ENCODE results near the gene NAALADL2.

NAALADL2 gene

DNA sequence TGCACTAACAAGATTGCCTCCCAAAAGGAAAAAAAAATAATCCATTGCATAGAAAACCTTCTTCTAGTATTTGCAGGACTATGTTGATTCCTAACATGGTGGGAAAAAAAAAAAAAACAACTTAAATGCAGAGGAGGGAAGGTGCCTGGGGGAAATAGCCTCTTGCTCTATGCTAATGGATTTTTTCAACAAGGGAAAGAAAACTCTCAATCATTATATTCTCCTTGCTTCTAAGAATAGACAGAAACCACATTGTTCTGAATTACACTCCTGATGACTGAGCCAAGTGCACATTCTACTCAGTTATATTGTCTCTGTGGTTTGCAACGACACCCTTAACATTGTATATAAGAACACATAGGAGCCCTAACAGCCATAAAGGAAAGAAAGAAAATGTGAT lies 760.2 kb downstream of the NAALADL2 start:
- DNase-seq = no peak

DNA sequence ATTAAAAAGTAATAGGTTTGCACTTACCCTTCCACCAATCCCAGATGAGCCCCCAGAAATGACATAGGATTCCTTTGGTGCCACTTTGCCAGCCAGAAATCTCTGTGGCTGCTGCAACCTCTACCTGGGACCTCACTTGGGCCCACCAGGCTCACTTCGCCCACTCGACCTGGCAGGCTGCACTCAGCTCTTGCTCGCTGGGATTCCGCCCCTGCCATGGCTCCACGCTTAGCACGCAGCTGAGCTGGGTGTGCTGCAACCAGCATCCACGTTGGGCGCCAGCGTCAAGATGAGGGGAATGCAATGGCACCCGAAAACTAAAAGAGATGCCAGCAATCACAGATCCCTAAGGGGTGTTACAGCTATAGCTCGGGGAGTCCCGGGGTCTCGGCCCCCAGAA lies 761.0 kb downstream of the NAALADL2 start:
- no peak for DNase-seq

DNA sequence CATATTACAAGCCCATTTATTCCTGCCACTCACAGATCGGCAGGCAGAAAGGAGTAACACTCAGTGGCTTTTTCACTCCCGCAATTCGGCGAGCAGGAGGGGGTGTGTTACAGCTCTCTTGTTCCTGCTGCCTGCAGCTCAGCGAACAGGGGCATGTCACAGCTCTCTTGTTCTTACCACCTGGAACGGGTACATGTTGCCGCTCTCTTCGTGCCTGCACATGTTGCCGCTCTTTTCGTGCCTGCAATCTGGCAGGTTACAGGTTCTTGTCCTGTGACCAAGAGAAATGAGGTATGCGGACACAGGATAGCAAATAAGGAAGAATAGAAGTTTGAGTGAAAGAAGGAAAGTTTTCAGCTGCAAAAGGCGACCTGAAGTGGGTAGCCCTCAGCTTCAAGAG lies 761.4 kb downstream of the NAALADL2 start:
- DNase-seq = no peak

DNA sequence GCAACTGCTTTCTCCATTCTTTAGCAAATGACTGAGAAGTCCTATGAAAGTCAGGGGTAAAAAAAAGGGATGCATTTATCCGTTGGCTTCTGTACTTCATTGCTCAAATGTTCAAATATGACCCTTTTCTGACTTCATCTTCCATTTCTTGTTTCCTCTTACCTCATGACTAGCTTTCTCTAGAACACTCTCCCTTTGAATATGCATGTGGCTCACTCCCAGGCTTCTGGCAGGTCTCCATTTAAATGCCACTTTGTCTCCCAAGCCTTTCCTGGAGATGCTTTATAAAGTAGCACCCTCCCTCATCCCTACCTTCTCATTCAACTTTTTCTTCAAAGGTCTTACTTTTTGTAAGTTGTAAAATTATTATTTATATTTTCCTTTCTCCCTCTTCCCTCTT lies 781.8 kb downstream of the NAALADL2 start:
- no peak for DNase-seq

DNA sequence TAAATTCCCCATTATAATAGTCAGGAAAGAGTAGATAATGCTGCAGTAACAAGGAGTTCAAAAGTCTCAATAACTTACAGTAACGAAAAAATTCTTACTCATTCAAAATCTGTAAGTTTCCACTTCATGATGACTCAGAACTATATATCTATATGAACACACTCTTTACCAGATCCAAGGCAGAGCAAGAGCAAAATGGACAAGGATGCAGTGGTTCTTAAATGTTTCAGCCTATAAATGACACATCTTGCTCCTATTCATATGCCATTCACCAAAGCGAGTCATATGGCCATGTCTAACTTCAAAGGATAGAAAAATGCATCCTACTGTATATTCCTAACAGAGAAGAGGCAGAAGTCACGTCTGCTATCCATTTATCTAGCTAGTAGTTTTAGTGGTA lies 787.7 kb downstream of the NAALADL2 start:
- DNase-seq = no peak

DNA sequence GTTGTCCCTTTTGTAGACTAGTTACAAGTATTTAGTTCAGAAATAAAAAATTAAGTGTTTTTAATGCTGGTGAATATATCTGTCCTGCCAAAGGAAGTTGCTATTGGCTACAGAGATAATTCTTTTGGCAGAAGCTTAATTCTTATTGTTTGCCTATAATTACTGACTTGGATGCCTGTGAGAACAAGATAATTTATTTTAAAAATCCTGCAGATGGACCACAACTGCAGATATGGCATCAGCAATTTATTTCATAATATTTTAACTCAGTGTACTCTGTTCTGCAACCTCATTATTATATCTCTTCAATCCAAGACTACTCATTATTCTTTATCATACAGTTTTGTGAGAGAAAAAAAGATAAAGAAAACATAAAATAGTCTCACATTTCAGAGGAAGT lies 789.8 kb downstream of the NAALADL2 start:
- DNase-seq = no peak

DNA sequence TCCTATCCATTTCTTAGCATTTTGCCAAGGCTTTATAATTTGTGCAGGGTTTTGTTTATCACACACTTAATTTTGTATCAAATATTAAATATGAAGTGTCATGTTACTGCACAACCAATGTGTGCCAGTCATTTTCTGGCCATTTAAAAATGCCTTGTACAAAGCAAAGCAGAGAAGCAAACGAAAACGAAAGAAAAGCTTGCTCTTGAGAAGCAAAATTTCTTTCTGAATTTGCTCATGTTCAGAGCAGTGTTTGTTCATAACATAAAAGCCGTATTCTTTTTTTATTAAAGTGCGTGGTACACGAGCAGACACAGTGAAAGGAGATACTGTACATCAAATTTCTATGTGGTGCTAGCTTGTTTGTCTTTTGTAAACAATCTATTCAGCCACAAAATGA lies 792.6 kb downstream of the NAALADL2 start:
- no peak for DNase-seq

DNA sequence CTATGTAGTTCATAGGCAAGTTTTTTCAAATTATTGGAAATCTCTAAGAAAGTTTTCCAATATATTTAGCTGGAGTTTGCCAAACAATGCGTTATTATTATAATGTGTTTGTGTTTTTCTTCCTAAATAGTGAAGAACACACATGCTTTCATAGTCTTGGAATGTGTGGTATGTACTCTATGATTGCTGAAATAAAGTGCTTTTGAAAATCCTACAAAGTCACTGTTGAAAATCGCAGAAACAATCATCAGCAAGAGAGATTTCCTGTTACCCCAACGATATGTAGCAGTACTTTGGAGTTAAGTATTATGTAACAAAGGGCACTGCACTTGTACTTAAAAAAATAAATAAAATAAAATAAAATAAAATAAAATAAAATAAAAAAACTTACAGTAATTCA lies 796.2 kb downstream of the NAALADL2 start:
- no peak for DNase-seq

DNA sequence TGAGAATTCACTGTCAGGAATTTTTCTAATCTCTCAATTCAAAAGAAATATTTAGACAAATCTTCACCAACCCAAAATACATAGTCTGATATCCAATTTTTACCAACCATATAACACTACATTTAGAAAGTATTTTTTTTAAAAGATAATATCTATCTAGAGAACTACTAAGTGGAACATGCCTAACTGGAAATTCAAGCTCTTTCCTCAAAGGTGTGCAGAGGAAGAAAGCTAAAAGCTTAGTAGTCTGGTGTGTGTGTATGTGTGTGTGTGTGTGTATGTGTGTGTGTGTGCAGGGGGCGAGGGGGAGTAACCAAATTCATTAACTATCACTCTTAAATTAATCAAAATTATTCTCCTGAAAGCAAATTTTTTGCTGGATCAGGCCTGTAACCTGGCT lies 797.3 kb downstream of the NAALADL2 start:
- no peak for DNase-seq

DNA sequence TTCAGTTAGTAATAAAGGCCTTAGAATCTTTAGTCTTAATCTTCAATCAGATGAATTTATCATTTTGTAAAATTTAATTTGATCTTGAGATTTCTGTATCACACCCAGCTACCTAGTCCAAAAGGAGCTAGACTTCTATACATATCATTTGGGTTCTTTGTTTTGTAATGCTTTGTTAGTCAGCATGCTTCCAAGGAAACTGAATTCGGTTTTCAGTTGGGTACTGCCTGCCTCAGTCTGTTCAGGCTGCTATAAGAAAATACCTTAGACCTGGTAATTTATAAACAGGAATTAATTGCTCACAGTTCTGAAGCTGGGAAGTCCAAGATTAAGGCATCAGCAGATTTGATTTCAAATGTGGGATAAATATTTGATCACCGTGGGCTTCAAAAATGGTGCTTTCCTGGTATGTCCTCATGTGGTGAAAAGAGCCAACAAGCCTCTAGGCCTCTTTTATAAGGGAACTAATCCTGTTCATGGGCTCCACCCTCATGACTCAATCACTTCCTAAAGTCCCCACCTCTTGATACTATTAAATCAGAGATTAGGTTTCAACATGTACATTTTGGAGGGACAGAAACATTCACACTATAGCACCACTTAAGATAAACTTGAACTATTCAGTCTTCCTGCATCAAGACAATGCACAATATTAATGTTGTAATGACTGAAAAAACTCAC lies 800.7 kb downstream of the NAALADL2 start:
- DNase-seq = peak; percentile 14

DNA sequence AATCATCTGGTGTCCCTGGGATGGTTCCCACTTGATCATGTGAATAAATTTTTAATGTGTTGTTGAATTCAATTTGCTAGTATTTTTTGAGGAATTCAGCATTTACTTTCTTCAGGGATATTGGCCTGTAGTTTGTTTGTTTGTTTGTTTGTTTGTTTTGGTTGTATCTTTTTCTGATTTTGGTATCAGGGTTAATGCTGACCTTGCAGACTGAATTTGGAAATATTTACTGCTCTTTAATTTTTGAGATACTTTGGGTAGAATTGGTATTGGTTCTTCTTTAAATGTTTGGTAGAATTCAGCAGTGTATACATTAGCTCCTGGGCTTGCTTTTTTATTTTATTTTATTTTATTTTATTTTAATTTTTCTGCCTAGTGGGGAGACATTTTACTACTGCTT lies 803.7 kb downstream of the NAALADL2 start:
- no peak for DNase-seq

DNA sequence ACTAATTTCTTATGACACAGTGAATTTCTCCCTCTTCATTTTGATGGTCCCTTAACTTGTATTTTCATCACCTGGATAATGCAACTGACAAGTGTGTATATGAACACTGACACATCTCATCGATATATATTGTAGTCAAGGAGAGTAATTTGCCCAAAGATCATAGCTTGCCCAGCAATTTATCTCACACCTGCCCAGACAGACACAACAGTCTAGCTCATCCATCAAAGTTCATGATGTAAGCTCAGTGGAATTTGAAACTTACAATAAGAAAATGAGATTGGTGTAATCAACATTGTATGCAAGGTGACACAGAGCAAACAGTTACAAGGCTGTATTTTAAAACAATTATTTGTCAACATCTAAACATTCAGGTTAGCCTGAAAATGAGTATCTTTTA lies 805.8 kb downstream of the NAALADL2 start:
- DNase-seq = no peak

DNA sequence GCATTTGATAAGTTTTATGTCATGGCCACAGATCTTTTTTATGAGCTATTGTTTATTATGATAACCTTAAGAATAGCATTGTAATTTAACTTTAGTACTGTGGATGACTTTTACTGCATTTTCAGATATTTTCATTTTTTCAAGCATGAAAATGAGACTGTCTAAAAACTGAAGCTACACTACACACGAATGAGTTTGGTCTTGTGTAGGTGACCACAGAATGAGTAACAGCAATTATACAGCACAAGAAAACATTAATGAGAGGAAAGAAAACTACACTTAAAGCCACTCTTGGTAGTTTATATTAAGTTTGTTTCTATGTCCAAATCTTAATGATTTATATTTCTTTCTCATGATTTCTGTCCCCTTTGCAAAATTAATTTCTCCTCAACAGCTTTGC lies 809.2 kb downstream of the NAALADL2 start:
- no peak for DNase-seq

DNA sequence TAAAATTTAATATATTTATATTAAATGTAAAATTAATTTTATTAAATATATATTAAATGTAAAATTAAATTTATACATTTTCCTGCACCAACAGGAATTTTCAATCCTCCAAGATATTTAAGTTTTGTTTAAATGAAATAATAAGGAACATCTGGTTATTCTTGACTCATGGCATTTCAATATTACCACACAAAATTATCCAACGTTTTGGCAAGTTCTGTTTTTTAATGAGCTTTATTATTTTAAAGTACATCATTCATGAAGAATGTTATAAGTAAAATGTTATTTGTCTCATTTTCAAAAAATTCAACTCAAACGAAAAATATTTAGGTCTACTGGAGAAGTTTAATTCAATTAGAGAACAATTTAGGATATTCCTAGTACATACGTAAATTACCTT lies 811.4 kb downstream of the NAALADL2 start:
- no peak for DNase-seq

DNA sequence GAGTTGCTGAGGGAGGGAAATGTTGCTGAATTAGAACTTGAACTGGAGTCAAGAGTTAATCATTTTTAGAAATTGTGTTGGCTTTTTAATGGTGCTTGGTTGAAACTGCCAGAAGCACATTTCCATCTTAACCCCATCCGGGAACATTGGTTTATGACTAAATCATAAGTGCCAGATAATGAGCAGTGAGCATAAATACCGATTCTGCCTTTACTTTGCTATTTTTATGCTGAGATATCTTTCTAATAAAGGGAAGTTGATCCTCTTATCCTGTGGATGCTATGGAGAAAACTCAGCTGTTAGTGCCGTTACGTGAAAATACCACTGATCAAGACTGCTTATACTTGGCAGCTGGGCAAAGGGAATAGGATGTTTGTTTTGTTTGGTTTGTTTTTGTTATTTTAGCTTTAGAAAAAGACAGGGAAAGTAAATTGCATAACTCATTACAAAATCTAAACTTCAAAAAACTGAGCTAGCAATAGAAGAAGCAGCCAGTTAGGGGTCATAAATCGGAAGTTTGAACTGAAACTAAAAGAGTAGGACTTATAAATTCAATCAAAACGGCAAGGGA lies 813.1 kb downstream of the NAALADL2 start:
- no peak for DNase-seq

DNA sequence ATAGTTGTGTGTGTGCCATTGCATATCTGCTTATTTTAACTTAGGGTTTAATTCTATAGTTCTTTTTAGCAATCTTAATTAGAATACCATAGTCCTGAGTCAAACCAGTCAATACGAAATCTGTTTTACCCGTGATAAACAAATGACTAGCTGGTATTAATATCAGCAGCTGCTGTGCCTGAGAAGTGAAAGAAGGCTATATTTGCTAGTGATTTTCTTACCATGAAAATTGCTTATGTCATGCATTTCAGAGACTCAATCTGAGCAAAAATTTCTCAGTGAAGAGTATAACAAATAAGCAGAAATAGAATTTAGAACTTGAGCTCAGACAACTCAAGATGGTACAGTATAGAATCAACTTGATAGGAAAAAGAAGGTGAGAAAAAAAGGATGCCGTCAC lies 820.4 kb downstream of the NAALADL2 start:
- DNase-seq = no peak

DNA sequence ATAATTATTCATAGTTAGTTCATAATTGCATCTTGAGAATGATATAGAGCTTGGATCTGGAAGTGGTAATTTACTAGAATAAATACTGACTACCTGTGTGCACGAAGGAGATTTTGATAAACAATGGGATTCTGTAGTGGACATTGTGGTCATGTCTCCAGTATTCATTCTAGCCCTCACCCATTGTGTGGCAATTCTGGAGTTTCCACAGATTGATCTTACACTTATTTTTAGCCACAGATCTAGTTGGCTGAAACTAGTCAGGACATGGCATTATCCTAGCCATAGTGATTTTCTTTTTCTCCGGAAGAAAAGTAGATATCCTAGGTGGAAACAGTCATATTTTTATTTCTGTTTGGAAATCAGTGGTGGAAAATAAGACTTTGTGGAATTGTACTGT lies 833.1 kb downstream of the NAALADL2 start:
- DNase-seq = no peak

DNA sequence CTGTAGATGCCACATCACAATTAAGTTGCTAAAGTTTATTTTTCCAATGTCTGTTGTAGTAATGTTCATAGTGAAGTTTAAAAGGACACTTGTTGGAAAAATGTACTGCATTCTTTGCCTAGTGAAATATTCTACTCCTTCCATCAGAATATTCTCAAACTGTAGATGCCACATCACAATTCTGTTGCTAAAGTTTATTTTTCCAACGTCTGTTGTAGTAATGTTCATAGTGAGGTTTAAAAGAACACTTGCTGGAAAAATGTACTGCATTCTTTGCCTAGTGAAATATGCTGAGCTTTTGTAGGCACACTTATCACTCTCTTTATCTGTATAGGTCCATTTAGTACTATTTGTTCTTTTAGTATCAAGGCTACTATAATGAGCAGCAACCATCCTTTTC lies 836.1 kb downstream of the NAALADL2 start:
- DNase-seq = no peak

DNA sequence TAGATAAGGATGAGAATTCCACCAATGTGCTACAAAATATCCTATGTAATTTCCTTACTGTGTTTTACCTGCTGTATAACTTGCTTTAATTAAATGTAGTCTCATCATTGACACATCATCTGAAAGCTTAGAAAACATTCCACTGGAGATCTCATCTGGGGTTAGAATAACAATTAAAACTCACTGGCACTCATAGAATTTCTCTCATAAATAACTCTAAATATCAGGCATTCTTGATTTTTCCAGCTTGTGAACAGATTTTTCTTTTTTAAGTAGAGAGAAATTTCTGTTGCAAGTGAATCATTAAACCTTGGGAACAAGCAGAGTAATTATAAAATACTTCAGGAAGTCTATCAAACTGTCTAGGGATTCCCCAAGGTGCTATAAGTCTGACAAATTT lies 843.8 kb downstream of the NAALADL2 start:
- DNase-seq = no peak

DNA sequence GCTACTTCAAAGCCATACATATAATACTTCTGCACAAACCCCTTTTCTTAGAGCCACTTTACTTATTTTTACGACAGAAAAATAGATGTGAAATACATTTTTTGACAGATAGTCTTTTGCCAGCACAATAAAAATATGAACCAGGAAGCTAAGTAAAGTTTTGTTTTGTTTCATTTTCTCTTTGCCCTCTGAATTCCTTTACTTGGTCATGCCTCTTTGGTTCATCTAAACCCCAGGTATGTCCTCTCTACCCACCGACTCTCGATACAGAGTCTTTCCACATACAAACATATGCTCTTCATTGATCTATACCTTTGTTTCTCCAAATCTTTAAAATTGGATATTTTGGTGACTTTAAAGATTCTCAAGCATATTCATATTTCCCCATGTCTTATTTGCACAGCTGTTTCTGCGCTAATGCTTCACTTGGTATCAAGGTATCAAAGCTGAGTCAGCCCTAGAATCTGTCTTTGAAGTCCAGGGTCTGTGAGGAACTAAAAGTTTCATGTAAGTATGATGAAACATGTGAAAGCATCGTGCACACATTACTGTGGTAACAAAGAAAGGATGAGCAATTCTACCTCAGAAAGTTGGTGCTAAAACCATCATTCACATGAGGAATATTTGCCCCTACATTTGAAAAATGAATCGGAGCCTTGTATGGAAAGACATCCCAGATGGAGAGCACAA lies 845.4 kb downstream of the NAALADL2 start:
- no peak for DNase-seq

DNA sequence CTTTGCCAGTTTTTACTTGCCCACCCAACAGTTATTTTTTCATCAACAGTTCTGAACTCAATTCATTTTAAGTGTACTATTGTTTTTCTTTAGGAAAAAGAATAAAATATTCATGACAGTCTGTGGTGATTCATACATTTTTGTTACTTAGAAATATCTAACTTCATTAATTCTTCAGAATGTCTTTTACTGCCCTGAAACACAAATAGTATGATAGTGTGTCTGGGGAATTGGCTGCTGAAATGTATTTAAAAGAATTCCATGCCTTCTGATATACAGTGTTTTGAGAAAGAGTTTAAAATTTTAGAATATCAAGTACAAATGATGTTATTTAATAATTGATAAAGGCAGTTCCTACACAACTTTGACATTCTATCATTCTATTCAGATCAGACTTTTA lies 854.1 kb downstream of the NAALADL2 start:
- DNase-seq = no peak

DNA sequence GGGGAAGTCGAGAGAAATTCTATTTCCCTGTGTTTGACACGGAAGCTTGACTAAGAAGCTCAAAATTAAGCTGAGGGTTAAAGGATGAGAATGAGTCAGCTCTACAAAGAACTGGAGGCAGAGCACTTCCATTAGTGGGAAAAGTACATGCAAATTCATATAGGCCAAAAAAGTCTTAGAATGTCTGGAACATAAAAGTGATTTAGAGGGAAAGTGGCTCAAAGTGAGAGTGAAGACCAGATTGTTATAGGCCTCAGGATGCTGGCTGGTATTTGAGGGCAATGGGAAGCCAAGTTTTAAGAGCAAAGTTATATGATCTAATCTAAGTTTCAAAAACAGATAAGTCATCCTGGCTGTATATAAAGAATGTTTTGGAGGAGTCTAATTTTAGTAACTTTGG lies 857.3 kb downstream of the NAALADL2 start:
- DNase-seq = no peak

DNA sequence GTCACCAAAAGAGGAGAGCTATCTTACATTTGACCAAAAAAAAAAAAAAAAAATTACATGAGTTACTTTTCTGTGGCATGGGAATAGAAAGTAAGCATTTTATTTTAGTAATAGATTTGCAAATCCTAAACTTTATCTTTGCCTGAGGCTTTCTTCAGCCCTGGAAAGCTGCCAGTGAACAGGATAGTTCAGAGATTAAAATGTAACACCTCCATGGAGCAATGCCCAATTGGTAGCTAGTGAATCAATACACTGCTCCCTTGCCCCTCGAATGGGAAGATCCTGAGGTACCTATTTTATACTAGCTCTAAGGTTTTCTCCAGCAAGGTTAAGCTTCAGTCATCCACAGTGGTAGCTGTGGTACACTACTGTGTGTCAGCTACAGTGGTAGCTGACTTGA lies 867.1 kb downstream of the NAALADL2 start:
- DNase-seq = peak; percentile 22

DNA sequence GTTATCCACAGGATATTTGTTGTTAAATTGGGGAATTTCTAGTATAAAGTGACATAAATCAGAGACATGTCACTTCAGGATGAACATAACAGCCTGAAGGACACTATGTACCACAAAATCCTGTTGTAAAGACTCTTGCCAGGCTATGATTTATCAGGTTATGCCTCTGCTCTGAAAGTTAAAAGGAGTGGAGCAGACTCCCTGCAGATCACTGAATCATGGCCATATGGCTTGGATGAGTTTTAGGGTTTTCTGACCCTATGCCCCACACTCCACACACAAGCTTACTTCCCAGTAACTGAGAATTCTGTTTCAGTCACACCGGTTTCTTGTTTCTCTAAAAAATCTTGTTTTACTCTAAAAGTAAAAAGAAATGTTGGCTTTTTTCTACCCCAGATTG lies 869.4 kb downstream of the NAALADL2 start:
- no peak for DNase-seq

DNA sequence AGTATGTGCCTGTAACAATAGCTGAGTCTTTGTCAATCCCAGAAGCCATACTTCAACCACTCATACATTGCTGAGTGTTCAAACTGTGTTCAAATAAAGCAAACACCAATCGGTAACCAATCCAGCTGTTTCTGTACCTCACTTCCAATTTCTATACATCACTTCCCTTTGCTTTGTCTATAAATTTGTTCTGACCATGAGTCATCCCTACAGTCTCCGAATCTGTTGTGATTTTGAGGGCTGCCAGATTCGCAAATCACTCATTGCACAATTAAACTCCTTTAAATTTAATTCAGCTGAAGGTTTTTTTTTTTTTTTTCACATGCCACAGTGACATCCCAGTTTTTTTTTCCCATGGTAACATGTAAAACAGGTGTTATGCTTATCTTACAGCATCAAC lies 870.3 kb downstream of the NAALADL2 start:
- no peak for DNase-seq
